HG02571 (cell line): ENCODE measurements around the gene PRSS22.

Experiments
- ATAC-seq: cut with Tn5 transposase; IDR thresholded peaks from one replicate; pipeline ENCODE4 v1.9.1; 2021; ENCODE audit warnings: mild to moderate bottlenecking, moderate library complexity; ENCODE audit not compliant: unreplicated experiment

Gene PRSS22

GRCh38 chr16:2881783-2882649, 24.0 kb upstream of the PRSS22 start:
- peak; percentile 8 for ATAC-seq

- ATAC-seq, result no peak
Measured at GRCh38 chr16:2879854-2880508, 22.0 kb upstream of the PRSS22 start.

- no peak for ATAC-seq
Measured at GRCh38 chr16:2874912-2875362, 17.0 kb upstream of the PRSS22 start.

GRCh38 chr16:2874032-2874911, 16.3 kb upstream of the PRSS22 start:
- ATAC-seq, result no peak

- ATAC-seq, result no peak
Measured at GRCh38 chr16:2871926-2872325, 14.0 kb upstream of the PRSS22 start.

GRCh38 chr16:2867987-2868789, 10.2 kb upstream of the PRSS22 start:
- peak; percentile 81 for ATAC-seq

- ATAC-seq, result no peak
Measured at GRCh38 chr16:2867661-2867986, 9.7 kb upstream of the PRSS22 start.

GRCh38 chr16:2866431-2866830, 8.5 kb upstream of the PRSS22 start:
- ATAC-seq, result no peak

GRCh38 chr16:2865651-2866050, 7.7 kb upstream of the PRSS22 start:
- no peak for ATAC-seq

GRCh38 chr16:2860826-2861567, 3.0 kb upstream of the PRSS22 start:
- ATAC-seq, result no peak

GRCh38 chr16:2859686-2860265, 1.8 kb upstream of the PRSS22 start:
- no peak for ATAC-seq

- ATAC-seq, result no peak
Measured at GRCh38 chr16:2858245-2859025, 465 bp upstream of the PRSS22 start.

- no peak for ATAC-seq
Measured at GRCh38 chr16:2856686-2857450, 1.1 kb downstream of the PRSS22 start.

- ATAC-seq, result no peak
Measured at GRCh38 chr16:2856061-2856670, 1.8 kb downstream of the PRSS22 start.

- ATAC-seq, result no peak
Measured at GRCh38 chr16:2855536-2855935, 2.4 kb downstream of the PRSS22 start.

- ATAC-seq, result no peak
Measured at GRCh38 chr16:2854700-2855309, 3.2 kb downstream of the PRSS22 start.

- ATAC-seq, result no peak
Measured at GRCh38 chr16:2853531-2854073, 4.4 kb downstream of the PRSS22 start.
